GM23248 (cell line): ENCODE data around the gene NAXD. TPM values are rescaled to one million over a fixed set of nuclear protein-coding genes. Genes with fewer than 3 reads are reported as not detected.

ENCODE experiments used
- DNase-seq: peaks from one replicate; pipeline ENCODE4 v3.0.0-alpha.2; 2015
- H2AFZ ChIP-seq: fragments of 200-600 bp; sonication (generic); 2 replicates; pipeline ENCODE4 v1.6.1; 2016; ENCODE audit warnings: antibody characterized with exemption
- H3F3A ChIP-seq: fragments of 200-600 bp; sonication (generic); 2 replicates; pipeline ENCODE4 v1.6.1; 2016; ENCODE audit warnings: mild to moderate bottlenecking, antibody characterized with exemption, mixed run types; ENCODE audit not compliant: insufficient read depth
- H3K27ac ChIP-seq: fragments of 200-600 bp; sonication (generic); 2 replicates; pipeline ENCODE4 v1.5.1; 2016; ENCODE audit warnings: mild to moderate bottlenecking
- H3K27me3 ChIP-seq: fragments of 200-600 bp; sonication (generic); replicated peaks from 2 replicates; pipeline ENCODE4 v1.6.1; 2016; ENCODE audit warnings: mild to moderate bottlenecking; ENCODE audit not compliant: insufficient read depth
- H3K36me3 ChIP-seq: fragments of 200-600 bp; sonication (generic); 2 replicates; pipeline ENCODE4 v1.6.1; 2016; ENCODE audit warnings: low read depth, mild to moderate bottlenecking
- H3K4me1 ChIP-seq: fragments of 200-600 bp; sonication (generic); 2 replicates; pipeline ENCODE4 v1.6.1; 2016; ENCODE audit warnings: mild to moderate bottlenecking; ENCODE audit not compliant: insufficient read depth
- H3K4me2 ChIP-seq: fragments of 200-600 bp; sonication (generic); one replicate; pipeline ENCODE4 v1.6.1; 2016; ENCODE audit warnings: mild to moderate bottlenecking; ENCODE audit not compliant: unreplicated experiment
- H3K4me3 ChIP-seq: fragments of 200-600 bp; sonication (generic); 2 replicates; pipeline ENCODE4 v1.5.1; 2016; ENCODE audit warnings: mild to moderate bottlenecking
- H3K79me2 ChIP-seq: fragments of 200-600 bp; sonication (generic); 2 replicates; pipeline ENCODE4 v1.6.1; 2016; ENCODE audit warnings: mild to moderate bottlenecking; ENCODE audit not compliant: insufficient read depth
- H3K9ac ChIP-seq: fragments of 200-600 bp; sonication (generic); 2 replicates; pipeline ENCODE4 v1.6.1; 2016; ENCODE audit warnings: mild to moderate bottlenecking
- H3K9me2 ChIP-seq: fragments of 200-600 bp; sonication (generic); 2 replicates; pipeline ENCODE4 v1.6.1; 2016; ENCODE audit warnings: mixed run types, mild to moderate bottlenecking, moderate library complexity; ENCODE audit not compliant: insufficient read depth
- H3K9me3 ChIP-seq: fragments of 200-600 bp; sonication (generic); one replicate; pipeline ENCODE4 v1.6.1; 2017; ENCODE audit warnings: low read depth
- H4K20me1 ChIP-seq: fragments of 200-600 bp; sonication (generic); 2 replicates; pipeline ENCODE4 v1.6.0; 2016; ENCODE audit not compliant: insufficient read depth
- EZH2 ChIP-seq: fragments of 200-600 bp; sonication (generic); IDR thresholded peaks from 2 replicates; pipeline ENCODE4 v1.6.1; 2018; ENCODE audit warnings: antibody characterized with exemption, mild to moderate bottlenecking; ENCODE audit not compliant: insufficient read depth, poor library complexity, severe bottlenecking
- EZH2phosphoT487 ChIP-seq: fragments of 200-600 bp; sonication (generic); IDR thresholded peaks from 2 replicates; pipeline ENCODE4 v1.6.1; 2018; ENCODE audit warnings: antibody characterized with exemption, moderate library complexity, mild to moderate bottlenecking, low read depth; ENCODE audit not compliant: insufficient read depth
- WGBS, 2 experiments: methylation state at CpG; one replicate each; pipeline ENCODE4 v1.1.6; 2015 to 2017; ENCODE audit warnings: low lambda C conversion rate in 2 of 2, low coverage in 1 of 2; ENCODE audit errors: missing lambda C conversion rate in 2 of 2; 5-methylcytosine and 5-hydroxymethylcytosine counted together
- in situ Hi-C: fragments of 300-500 bp; cut with MboI; formaldehyde crosslinking; loops from 2 replicates; pipeline ENCODE4 v1.15.0; 2020
- polyA plus RNA-seq: library from polyadenylated mRNA; unstranded; fragments of >200 nt; fragmentation: Nextera tagmentation; extraction: Ambion mirVana; gene quantifications from 2 replicates; pipeline ENCODE4 v1.2.1, GENCODE V29; 2016
- total RNA-seq: library from RNA; depleted of rRNA; stranded (reverse); fragments of >200 nt; shearing (Covaris generic); gene quantifications from 2 replicates; pipeline ENCODE4 v1.2.3, GENCODE V29; 2014

NAXD gene
- total and polyA plus RNA-seq, 2 experiments from 2014 or later, result 23.5 to 26.9 TPM

DNA sequence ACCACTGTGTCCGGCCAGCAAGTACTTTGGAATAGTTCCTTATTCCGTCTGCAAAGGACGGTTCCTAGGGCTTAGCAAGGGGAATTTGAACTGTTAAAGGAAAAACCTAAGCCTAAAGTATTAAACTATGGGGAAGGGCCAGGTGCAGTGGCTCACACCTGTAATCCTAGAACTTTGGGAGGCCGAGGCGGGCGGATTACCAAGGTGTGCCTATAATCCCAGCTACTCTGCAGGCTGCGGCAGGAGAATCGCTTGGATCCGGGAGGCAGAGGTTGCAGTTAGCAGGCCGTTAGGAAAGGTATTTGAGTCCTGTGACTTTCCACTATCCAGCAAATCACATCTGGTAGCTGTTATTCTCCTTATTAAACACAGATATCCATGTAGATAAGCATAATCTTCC lies 44.5 kb upstream of the NAXD start:
- Histone ChIP-seq H3K4me3 (no peak overlapping the region), H3K27ac (no peak overlapping the region), H3F3A (no peaks in the 10 kb centered on the region), H3K36me3 (no peaks in the 10 kb centered on the region), H3K9ac (no peak overlapping the region), H3K79me2 (no peaks in the 10 kb centered on the region), H3K4me2 (no peak overlapping the region), H3K9me3 (no peaks in the 10 kb centered on the region), H4K20me1 (no peaks in the 10 kb centered on the region), H3K27me3 (peaks cover 41% of the 10 kb centered on the region), H2AFZ (no peak overlapping the region), H3K4me1 (no peaks in the 10 kb centered on the region), H3K9me2 (no peaks in the 10 kb centered on the region)
- TF ChIP-seq EZH2 (no peak), EZH2phosphoT487 (no peak)
- 47 to 53% methylated on average over 10 of the region's 10 CpGs for WGBS, 2 experiments
- in situ Hi-C loops, result no loop called here
- DNase-seq, result no peak

DNA sequence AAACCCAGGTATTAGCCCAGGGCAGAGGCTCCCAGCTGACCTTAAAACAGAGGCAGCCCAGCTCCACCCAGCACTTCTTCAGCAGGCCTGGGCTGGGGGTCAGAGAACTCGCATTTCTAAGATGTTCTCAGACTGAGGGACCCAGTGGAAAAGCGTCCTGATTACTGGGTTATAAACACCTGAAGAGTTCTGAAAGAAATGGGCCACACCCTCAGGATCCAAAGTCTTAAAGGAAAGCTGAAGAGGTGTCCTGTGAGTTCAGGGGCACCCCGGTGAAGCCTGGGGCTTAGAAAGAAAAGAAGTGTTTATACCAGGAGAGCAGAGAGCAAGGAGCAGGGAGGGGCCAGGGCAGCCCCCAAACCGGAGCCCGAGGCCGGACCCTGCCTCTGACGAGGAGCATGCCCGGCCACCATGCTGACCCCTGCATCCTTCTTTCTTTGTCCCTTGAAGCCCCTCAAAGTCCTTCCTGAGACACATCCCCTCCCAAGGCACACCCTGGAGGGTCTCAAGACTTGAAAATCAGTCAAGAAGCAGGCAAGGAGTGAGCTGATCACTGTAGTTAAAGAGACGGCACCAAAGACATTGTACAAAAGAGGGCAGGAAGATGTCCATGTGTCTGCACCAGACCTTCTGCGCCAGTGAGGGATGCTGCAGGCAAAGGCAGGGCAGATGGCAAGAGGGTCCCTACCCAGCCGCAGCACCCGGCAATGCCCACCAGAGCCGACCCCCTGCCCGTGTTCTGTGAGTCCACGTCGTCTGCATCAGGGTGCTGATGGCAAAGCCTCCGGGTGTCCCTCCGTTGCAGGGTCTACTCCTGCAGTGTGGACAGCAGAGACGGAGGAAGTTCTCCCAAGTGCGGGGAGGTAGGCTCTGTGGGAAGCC lies 43.2 kb upstream of the NAXD start:
- Histone ChIP-seq H3K9ac (no peak overlapping the region), H3K79me2 (no peaks in the 10 kb centered on the region), H3K27ac (no peak overlapping the region), H4K20me1 (no peaks in the 10 kb centered on the region), H2AFZ (no peak overlapping the region), H3F3A (no peaks in the 10 kb centered on the region), H3K9me2 (no peaks in the 10 kb centered on the region), H3K4me1 (no peaks in the 10 kb centered on the region), H3K4me2 (no peak overlapping the region), H3K36me3 (no peaks in the 10 kb centered on the region), H3K9me3 (no peaks in the 10 kb centered on the region), H3K27me3 (peaks cover 41% of the 10 kb centered on the region), H3K4me3 (no peak overlapping the region)
- WGBS, 2 experiments, result 67 to 68% methylated on average over 20 of the region's 20 CpGs
- no peak for TF ChIP-seq EZH2phosphoT487
- TF ChIP-seq EZH2, result no peak
- in situ Hi-C loops, result no loop called here
- no peak for DNase-seq

DNA sequence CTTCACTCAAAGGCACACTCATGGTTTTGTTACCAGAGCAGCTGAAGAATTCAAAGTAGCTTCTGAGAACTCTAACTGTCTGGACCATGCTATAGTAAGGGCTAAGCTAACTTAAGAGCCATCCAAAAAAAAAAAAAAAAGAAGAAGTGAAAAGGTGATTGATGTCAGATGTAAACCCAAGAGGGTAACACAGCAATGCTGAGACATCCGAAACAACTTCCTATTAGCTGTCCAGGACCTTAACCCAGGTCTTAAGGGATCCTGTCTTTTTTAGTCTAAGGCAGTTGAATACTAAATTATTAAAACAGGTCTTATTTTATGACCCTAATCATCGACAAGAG lies 42.6 kb upstream of the NAXD start:
- H4K20me1 ChIP-seq, result no peaks in the 10 kb centered on the region
- H3K27ac ChIP-seq, result no peak overlapping the region
- no peaks in the 10 kb centered on the region for H3K9me2 ChIP-seq
- H3F3A ChIP-seq, result no peaks in the 10 kb centered on the region
- no peak overlapping the region for H2AFZ ChIP-seq
- H3K79me2 ChIP-seq, result no peaks in the 10 kb centered on the region
- no peak for TF ChIP-seq EZH2phosphoT487
- no peak for TF ChIP-seq EZH2
- H3K4me1 ChIP-seq, result no peaks in the 10 kb centered on the region
- H3K9ac ChIP-seq, result no peak overlapping the region
- in situ Hi-C loops, result no loop called here
- H3K9me3 ChIP-seq, result no peaks in the 10 kb centered on the region
- WGBS, 2 experiments, result 38 to 42% methylated on average over 2 of the region's 2 CpGs
- no peak for DNase-seq
- H3K27me3 ChIP-seq, result peaks cover 41% of the 10 kb centered on the region
- no peak overlapping the region for H3K4me2 ChIP-seq
- no peaks in the 10 kb centered on the region for H3K36me3 ChIP-seq
- no peak overlapping the region for H3K4me3 ChIP-seq

DNA sequence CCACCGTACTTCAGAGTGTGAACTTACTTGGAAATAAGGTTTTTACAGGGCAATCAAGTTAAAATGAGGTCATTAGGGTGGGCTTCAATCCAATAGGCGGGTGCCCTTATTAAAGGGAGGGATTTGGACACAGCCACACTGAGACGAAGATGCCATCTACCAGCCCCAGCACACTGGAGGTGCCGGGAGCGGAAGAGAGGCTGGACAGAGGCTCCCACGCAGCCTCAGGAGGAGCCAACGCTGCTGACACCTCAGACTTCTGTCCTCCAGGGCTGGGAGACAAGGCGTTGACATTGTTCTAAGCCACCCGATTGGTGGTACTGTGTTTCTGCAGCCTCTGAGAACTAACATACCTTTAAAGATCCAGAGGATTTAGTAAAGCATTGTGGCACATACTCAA lies 41.2 kb upstream of the NAXD start:
- no peak overlapping the region for H3K9ac ChIP-seq
- no peaks in the 10 kb centered on the region for H3K36me3 ChIP-seq
- no peaks in the 10 kb centered on the region for H3K4me1 ChIP-seq
- 6% methylated on average over 9 of the region's 9 CpGs for WGBS, 2 experiments
- H4K20me1 ChIP-seq, result no peaks in the 10 kb centered on the region
- in situ Hi-C loops, result no loop called here
- TF ChIP-seq EZH2phosphoT487, result no peak
- no peak for TF ChIP-seq EZH2
- H3K79me2 ChIP-seq, result no peaks in the 10 kb centered on the region
- H2AFZ ChIP-seq, result no peak overlapping the region
- H3K27ac ChIP-seq, result no peak overlapping the region
- peaks cover 41% of the 10 kb centered on the region for H3K27me3 ChIP-seq
- no peaks in the 10 kb centered on the region for H3K9me2 ChIP-seq
- no peak overlapping the region for H3K4me2 ChIP-seq
- no peak overlapping the region for H3K4me3 ChIP-seq
- peak; percentile 51 for DNase-seq
- H3F3A ChIP-seq, result no peaks in the 10 kb centered on the region
- H3K9me3 ChIP-seq, result no peaks in the 10 kb centered on the region
